Ishikawa (cell line): ENCODE measurements around the gene AATK.

Experiments
- CEBPB ChIP-seq: IDR thresholded peaks from 2 replicates; pipeline ENCODE4 v1.6.1; 2012
- CREB1 ChIP-seq: IDR thresholded peaks from 2 replicates; pipeline ENCODE4 v1.6.1; 2012; ENCODE audit warnings: low read depth
- EGR1 ChIP-seq: IDR thresholded peaks from 2 replicates; pipeline ENCODE4 v1.6.1; 2012
- EP300 ChIP-seq: IDR thresholded peaks from 2 replicates; pipeline ENCODE4 v1.6.1; 2012; ENCODE audit warnings: borderline replicate concordance
- FOXM1 ChIP-seq: IDR thresholded peaks from 2 replicates; pipeline ENCODE4 v1.6.1; 2012; ENCODE audit warnings: low read depth, borderline replicate concordance
- NFIC ChIP-seq: IDR thresholded peaks from 2 replicates; pipeline ENCODE4 v1.6.1; 2012
- RAD21 ChIP-seq: IDR thresholded peaks from 2 replicates; pipeline ENCODE4 v1.6.1; 2012; ENCODE audit warnings: low read depth
- TAF1 ChIP-seq: IDR thresholded peaks from 2 replicates; pipeline ENCODE4 v1.6.1; 2012; ENCODE audit warnings: low read depth, mild to moderate bottlenecking
- TCF12 ChIP-seq: IDR thresholded peaks from 2 replicates; pipeline ENCODE4 v1.6.1; 2012; ENCODE audit warnings: low read depth
- TEAD4 ChIP-seq: IDR thresholded peaks from 2 replicates; pipeline ENCODE4 v1.6.1; 2012
- YY1 ChIP-seq: IDR thresholded peaks from 2 replicates; pipeline ENCODE4 v1.6.1; 2012; ENCODE audit warnings: low read depth
- ZBTB7A ChIP-seq: IDR thresholded peaks from 2 replicates; pipeline ENCODE4 v1.6.1; 2012; ENCODE audit warnings: low read depth
- TF ChIP-seq, protein P1 (sequence below): IDR thresholded peaks from 2 replicates; pipeline ENCODE4 v1.6.1; 2012
- TF ChIP-seq, protein P2 (sequence below): IDR thresholded peaks from 2 replicates; pipeline ENCODE4 v1.6.1; 2012
- TF ChIP-seq, protein P3 (sequence below): IDR thresholded peaks from 2 replicates; pipeline ENCODE4 v1.6.1; 2012; ENCODE audit warnings: low read depth, mild to moderate bottlenecking

Gene AATK

DNA sequence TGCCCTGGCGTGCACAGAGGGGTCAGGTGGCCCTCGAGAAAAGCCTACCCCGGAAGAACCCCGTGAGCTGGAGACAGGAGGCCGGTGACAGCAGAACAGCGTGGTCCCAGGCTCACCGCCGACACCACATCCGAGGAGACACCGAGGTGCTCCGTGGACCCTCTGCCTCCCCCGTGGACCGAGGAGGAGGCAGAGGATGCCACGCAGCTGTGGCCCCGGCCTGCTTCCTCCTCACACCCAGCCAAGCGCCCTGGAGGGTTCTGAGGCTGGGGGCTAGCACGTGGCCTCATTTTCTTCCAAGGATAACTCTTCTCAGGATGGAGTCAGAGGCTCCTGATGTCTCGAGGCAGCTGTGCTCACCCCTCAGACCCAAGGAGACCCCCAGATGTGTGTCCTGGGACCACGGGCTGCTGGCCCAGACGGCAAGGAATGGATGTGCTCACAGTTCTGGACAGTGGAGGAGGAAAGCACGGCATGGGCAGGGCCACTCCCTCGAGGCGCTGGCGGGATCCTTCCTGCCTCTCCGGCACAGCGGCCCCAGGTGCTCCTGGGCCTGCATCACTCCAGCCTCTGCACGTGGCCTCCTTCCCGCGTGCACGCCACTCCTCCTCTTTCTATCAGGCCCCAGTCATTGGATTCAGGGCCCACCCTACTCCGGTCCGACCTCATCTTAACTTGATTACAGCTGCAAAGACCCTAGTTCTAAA is 5.1 kb downstream of the AATK start:
- TF ChIP-seq ZBTB7A (no peak), RAD21 (no peak), CEBPB (no peak), TAF1 (no peak), NFIC (no peak), EP300 (no peak), EGR1 (no peak), FOXM1 (no peak), TEAD4 (no peak)
- TF ChIP-seq, protein P1, sequence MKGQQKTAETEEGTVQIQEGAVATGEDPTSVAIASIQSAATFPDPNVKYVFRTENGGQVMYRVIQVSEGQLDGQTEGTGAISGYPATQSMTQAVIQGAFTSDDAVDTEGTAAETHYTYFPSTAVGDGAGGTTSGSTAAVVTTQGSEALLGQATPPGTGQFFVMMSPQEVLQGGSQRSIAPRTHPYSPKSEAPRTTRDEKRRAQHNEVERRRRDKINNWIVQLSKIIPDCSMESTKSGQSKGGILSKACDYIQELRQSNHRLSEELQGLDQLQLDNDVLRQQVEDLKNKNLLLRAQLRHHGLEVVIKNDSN, result no peak
- TF ChIP-seq, protein P2, sequence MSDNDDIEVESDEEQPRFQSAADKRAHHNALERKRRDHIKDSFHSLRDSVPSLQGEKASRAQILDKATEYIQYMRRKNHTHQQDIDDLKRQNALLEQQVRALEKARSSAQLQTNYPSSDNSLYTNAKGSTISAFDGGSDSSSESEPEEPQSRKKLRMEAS, result no peak

DNA sequence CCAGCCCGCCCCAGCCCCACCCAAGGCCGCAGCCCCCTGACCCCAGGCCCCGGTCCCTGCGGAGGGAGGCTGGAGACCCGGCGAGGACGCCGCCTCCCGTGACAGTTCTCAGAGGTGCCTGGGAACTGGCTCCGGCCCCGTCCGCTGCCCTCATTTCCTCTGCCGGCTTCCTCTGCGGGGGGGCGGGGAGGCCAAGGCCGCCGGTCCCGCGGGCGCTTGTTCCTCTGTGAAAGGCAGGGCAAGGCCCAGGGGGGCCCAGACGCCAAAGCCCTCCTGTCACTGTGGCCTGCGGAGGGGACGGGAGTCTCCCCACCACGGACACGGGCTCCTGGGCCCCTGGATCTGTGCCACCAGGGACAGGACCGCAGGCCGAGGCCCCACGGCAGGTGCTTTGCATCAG is 5.7 kb downstream of the AATK start:
- TF ChIP-seq TCF12, result no peak
- no peak for TF ChIP-seq ZBTB7A
- TF ChIP-seq CEBPB, result no peak
- TF ChIP-seq EGR1, result no peak
- TF ChIP-seq, protein P1, result no peak
- no peak for TF ChIP-seq NFIC
- no peak for TF ChIP-seq TAF1
- no peak for TF ChIP-seq EP300
- no peak for TF ChIP-seq YY1

DNA sequence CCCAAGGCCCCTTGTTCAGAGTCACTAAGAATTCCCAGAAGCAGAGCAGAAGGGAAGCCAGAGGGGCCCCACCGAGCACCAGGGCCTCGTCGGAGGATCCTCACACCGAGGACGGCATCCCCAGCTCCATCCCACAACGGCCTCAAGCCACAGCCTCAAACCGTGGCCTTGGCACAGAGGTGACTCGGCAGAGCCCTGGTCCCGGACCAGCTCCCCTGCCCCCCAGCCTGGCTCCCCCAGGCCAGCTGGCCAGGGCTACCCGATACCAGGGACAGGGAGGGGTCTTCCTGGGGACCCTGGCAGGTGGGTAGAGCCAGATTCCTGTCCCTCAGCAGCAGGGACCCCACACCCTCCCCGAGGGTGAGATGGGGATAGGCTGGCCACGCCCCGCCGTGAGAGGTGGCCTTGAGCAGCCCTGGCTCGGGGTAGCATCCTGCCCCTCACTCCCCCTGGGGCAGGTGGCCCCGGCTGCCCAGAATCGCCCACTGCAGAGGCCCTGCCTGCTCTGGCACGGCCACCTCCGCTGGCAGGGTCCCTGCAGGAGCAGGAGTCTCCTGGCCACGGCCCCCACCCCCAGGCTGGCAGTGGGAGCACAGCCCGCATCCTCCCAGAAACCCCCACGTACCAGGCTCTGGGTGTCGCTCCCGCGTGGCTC is 6.3 kb downstream of the AATK start:
- TF ChIP-seq EP300, result no peak
- TF ChIP-seq, protein P1, result no peak

DNA sequence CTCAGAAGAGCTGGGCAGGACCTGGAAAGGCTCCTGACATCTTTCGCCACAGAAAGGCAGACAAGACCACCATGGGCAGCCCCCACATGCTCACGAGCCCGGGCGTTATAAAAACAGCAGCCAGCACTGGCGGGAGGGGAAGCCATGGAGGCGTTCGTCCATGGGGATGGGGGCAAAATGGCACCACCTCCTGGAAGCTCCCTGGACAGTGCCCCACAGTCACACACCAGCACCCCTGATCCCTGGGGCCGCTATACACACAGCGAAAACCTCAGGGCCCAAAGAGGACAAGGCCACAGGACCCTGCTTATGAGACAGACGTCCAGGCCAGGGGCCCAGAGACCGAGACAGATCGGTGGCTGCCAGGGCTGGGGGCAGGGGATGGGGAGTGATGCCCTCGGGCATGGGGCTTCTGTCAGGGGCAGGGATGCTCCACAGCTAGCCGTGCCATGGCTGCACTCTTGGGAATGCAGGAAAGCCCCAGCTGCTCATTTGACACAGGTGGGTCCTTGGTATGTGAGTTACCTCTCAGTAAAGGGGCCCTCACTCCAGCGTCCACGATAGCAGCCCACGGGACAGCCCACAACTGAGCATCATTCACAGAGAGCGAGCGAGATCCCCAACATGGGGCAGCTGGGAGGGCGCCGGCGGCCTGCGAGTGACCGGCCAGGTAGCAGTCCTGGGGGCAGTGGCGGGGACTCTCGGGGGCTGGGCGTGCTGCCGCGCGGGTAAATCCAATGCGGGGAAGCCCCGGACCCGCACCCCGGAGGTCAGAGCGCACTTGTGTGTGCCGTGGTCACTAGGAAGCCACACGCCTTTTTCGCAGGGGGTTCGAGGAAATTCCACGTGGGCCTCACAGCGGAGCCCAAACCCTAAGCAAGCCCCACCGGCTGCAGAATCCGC is 7.1 kb downstream of the AATK start:
- TF ChIP-seq NFIC (no peak), CREB1 (no peak), TCF12 (no peak), EP300 (no peak), ZBTB7A (no peak), EGR1 (no peak)
- TF ChIP-seq, protein P3, sequence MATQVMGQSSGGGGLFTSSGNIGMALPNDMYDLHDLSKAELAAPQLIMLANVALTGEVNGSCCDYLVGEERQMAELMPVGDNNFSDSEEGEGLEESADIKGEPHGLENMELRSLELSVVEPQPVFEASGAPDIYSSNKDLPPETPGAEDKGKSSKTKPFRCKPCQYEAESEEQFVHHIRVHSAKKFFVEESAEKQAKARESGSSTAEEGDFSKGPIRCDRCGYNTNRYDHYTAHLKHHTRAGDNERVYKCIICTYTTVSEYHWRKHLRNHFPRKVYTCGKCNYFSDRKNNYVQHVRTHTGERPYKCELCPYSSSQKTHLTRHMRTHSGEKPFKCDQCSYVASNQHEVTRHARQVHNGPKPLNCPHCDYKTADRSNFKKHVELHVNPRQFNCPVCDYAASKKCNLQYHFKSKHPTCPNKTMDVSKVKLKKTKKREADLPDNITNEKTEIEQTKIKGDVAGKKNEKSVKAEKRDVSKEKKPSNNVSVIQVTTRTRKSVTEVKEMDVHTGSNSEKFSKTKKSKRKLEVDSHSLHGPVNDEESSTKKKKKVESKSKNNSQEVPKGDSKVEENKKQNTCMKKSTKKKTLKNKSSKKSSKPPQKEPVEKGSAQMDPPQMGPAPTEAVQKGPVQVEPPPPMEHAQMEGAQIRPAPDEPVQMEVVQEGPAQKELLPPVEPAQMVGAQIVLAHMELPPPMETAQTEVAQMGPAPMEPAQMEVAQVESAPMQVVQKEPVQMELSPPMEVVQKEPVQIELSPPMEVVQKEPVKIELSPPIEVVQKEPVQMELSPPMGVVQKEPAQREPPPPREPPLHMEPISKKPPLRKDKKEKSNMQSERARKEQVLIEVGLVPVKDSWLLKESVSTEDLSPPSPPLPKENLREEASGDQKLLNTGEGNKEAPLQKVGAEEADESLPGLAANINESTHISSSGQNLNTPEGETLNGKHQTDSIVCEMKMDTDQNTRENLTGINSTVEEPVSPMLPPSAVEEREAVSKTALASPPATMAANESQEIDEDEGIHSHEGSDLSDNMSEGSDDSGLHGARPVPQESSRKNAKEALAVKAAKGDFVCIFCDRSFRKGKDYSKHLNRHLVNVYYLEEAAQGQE, result no peak

DNA sequence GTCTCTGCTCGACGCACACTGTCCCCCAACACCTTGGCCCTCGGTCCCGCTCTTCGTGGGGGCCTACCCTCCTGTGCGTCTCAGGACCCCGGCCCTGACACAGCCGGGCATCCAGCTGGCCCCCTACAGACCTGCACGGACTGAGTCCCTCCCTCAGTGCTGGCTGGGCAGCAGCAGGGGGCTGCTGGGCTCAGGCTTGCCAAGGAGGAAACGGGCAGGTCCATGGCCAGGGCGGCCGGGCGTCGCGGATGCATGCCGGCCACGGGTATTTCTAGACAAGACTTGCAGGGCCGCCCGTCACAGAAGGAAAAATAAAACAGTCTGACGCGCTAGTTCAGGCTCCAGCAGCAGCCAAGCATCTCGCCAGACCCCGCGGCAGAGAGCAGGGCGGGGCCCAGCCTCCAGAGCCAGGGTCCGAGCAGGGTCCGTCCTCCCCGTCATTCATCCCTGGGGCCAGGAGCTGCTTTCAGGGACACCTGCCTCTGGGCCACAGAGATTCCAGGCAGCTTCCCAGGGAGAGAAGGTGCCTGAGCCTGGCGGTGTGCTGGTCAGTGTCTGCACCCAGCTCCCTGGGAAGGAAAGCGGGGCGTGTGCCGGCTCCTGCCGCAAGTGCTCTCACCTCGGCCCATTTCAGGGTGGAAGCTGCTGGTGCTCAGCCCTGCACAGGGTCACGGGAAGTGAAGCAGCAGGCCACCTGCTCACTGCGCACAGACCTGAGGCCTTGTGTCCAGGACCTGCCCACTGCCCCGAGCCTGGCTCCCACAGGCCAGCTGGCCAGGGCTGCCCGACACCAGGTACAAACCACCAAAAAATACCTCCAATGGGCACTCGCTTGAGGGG is 8.0 kb downstream of the AATK start:
- TF ChIP-seq RAD21 (no peak), TAF1 (no peak), CEBPB (no peak), EGR1 (no peak), CREB1 (no peak), FOXM1 (no peak), TEAD4 (no peak), TCF12 (no peak), NFIC (no peak), ZBTB7A (no peak), EP300 (no peak), YY1 (no peak)
- TF ChIP-seq, protein P2, result no peak
- TF ChIP-seq, protein P3, result no peak
- TF ChIP-seq, protein P1, result no peak
